Body of pancreas (tissue), 4 donors: ENCODE measurements around the gene PRPF18. TPM values are rescaled to one million over a fixed set of nuclear protein-coding genes. Genes with fewer than 3 reads are reported as not detected.

Experiments
- ATAC-seq: fragments of 150-250 bp; one replicate; pipeline ENCODE4 v1.9.1; 2016
- DNase-seq, 4 donors: peaks; one replicate each; pipeline ENCODE4 v3.0.0-alpha.2; 2019
- H3K27ac ChIP-seq, 4 donors: fragments of 200-600 bp; sonication (generic); 1 replicate in 3 of 4; 2 replicates in 1 of 4; pipeline versions ENCODE4 v1.5.1 to v1.6.1; 2016 to 2019; ENCODE audit warnings: mild to moderate bottlenecking in 1 of 4, mixed read lengths in 1 of 4, moderate library complexity in 1 of 4
- H3K27me3 ChIP-seq, 2 donors: fragments of 200-600 bp; sonication (generic); one replicate each; pipeline ENCODE4 v1.6.0; 2016; ENCODE audit warnings: mild to moderate bottlenecking in 1 of 2
- H3K36me3 ChIP-seq, 2 donors: fragments of 200-600 bp; sonication (generic); replicated peaks in 1 of 2; 2 replicates each; pipeline ENCODE4 v1.5.1; 2016; ENCODE audit warnings: low read depth in 2 of 2; ENCODE audit not compliant: insufficient read depth in 1 of 2
- H3K4me1 ChIP-seq: fragments of 200-600 bp; sonication (generic); one replicate; pipeline ENCODE4 v1.6.0; 2016
- H3K4me3 ChIP-seq, 2 donors: fragments of 200-600 bp; sonication (generic); 1 replicate in 1 of 2; 2 replicates in 1 of 2; pipeline ENCODE4 v1.5.1; 2016 to 2019
- H3K9me3 ChIP-seq, 3 donors: fragments of 200-600 bp; sonication (generic); 1 replicate in 2 of 3; 2 replicates in 1 of 3; pipeline ENCODE4 v1.5.1; 2016
- CTCF ChIP-seq, 7 experiments: fragments of 450-650 bp in 4 of 7; fragments of 200-600 bp in 3 of 7; sonication (generic) in 3 of 7; IDR thresholded peaks; one replicate each; pipeline ENCODE4 v1.5.1; 2016 to 2019; ENCODE audit warnings: antibody characterized with exemption in 7 of 7
- POLR2A ChIP-seq, 3 donors: fragments of 450-650 bp; IDR thresholded peaks; one replicate each; pipeline ENCODE4 v1.6.1; 2016; ENCODE audit warnings: antibody characterized with exemption in 3 of 3, mild to moderate bottlenecking in 2 of 3
- WGBS, 2 donors: methylation state at CpG; one replicate each; pipeline ENCODE4 v1.1.5; 2017; 5-methylcytosine and 5-hydroxymethylcytosine counted together
- intact Hi-C: fragments of 100-400 bp; cut with DNase I; formaldehyde crosslinking; loops from one replicate; pipeline ENCODE4 v1.15.1; 2023
- total RNA-seq, 2 donors: library from RNA; depleted of rRNA; stranded (reverse); fragments of >200 nt; gene quantifications; one replicate each; pipeline ENCODE4 v1.1.0, GENCODE V29; 2016

The PRPF18 gene
- total RNA-seq, 2 donors from 2014 or later = 13.8 to 22.8 TPM

GRCh38 chr10:13674645-13675588, 88.2 kb downstream of the PRPF18 start:
- Histone ChIP-seq H3K27ac (no peak overlapping the region), H3K36me3 (peaks cover 0 to 2% of the 10 kb centered on the region in 2 donors), H3K4me1 (peaks cover 7% of the 10 kb centered on the region), H3K27me3 (no peaks in the 10 kb centered on the region), H3K9me3 (no peaks in the 10 kb centered on the region), H3K4me3 (no peak overlapping the region)
- TF ChIP-seq POLR2A (IDR thresholded peaks at IDR 0.05) = no peak
- no peak for TF ChIP-seq CTCF (IDR thresholded peaks at IDR 0.05)
- no peak for ATAC-seq
- no peak for DNase-seq
- intact Hi-C loops = no loop called here
- WGBS, 2 donors = 82 to 88% methylated on average over 20 of the region's 20 CpGs

- 88 to 96% methylated on average over 11 to 13 of the region's 13 CpGs for WGBS, 2 donors
Measured at GRCh38 chr10:13678101-13678843, 91.5 kb downstream of the PRPF18 start.

More at GRCh38 chr10:13678101-13678843, 91.5 kb downstream of the PRPF18 start:
- TF ChIP-seq POLR2A (IDR thresholded peaks at IDR 0.05) = no peak
- no peak for TF ChIP-seq CTCF (IDR thresholded peaks at IDR 0.05)
- no peak for DNase-seq
- Histone ChIP-seq H3K27me3 (no peaks in the 10 kb centered on the region), H3K27ac (no peak overlapping the region), H3K9me3 (no peaks in the 10 kb centered on the region), H3K4me3 (no peak overlapping the region), H3K4me1 (peaks cover 7% of the 10 kb centered on the region), H3K36me3 (no peaks in the 10 kb centered on the region)
- intact Hi-C loops = no loop called here
- ATAC-seq = no peak

Other genes starting within 250 kb of the PRPF18 start
- gene SEPHS1, start 238.7 kb upstream of the PRPF18 start, total RNA-seq = 10 to 100 TPM; 17.6 to 21.8 TPM
- 10 to 100 TPM; 13.7 to 17.5 TPM for gene BEND7, start 58.0 kb upstream of the PRPF18 start, total RNA-seq